ENCODE results near the gene MPDZ. TPM values are rescaled to one million over a fixed set of nuclear protein-coding genes. Genes with fewer than 3 reads are reported as not detected.

MPDZ gene
- total RNA-seq, 4 donors from 2014 or later = 5.4 to 11.4 (median 10.2) TPM

DNA sequence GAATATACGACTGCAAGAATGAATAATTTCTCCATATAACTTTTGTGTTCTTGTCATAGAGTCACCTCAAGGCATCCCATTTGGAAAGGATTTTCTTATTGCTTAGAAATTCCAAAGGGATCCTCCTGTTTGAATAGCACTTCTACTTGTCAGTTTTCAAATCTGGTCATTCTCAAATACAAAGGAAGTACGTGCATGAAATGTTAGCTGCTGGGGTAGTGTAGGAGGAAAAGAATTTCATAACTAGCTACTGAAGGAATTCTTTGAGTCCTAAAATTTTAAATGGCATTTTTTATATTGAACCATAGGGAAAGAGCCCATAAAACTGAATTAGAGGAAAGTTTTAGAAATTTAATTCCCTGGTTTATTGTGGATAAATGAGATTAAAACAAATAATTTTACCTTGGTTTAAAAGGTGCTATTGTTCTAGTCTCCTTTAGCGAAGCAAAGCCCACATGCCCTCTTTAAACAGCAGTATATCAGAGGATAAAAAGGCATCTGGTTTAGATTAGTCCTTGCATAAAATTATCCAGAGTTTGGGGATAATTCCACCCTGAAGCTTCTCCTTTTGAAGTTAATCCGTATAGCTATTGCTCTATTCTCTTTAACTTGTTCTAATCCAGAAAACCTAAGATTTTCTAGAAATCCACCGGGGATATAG lies 2.0 kb upstream of the MPDZ start:
- no peak for DNase-seq (ENCODE audit: low spot score in 2 of 2)
- 71 to 82% methylated on average over 5 of the region's 5 CpGs for WGBS, 2 donors
- H3K4me3 ChIP-seq (ENCODE audit: low read depth, poor library complexity, severe bottlenecking) = no peak overlapping the region
- intact Hi-C loops (cut with DNase I; ENCODE audit: low total_unique reads) = no loop called here
- TF ChIP-seq, protein P1, sequence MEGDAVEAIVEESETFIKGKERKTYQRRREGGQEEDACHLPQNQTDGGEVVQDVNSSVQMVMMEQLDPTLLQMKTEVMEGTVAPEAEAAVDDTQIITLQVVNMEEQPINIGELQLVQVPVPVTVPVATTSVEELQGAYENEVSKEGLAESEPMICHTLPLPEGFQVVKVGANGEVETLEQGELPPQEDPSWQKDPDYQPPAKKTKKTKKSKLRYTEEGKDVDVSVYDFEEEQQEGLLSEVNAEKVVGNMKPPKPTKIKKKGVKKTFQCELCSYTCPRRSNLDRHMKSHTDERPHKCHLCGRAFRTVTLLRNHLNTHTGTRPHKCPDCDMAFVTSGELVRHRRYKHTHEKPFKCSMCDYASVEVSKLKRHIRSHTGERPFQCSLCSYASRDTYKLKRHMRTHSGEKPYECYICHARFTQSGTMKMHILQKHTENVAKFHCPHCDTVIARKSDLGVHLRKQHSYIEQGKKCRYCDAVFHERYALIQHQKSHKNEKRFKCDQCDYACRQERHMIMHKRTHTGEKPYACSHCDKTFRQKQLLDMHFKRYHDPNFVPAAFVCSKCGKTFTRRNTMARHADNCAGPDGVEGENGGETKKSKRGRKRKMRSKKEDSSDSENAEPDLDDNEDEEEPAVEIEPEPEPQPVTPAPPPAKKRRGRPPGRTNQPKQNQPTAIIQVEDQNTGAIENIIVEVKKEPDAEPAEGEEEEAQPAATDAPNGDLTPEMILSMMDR (IDR thresholded peaks at IDR 0.05) = no peak
- TF ChIP-seq POLR2A (IDR thresholded peaks at IDR 0.05) = no peak

DNA sequence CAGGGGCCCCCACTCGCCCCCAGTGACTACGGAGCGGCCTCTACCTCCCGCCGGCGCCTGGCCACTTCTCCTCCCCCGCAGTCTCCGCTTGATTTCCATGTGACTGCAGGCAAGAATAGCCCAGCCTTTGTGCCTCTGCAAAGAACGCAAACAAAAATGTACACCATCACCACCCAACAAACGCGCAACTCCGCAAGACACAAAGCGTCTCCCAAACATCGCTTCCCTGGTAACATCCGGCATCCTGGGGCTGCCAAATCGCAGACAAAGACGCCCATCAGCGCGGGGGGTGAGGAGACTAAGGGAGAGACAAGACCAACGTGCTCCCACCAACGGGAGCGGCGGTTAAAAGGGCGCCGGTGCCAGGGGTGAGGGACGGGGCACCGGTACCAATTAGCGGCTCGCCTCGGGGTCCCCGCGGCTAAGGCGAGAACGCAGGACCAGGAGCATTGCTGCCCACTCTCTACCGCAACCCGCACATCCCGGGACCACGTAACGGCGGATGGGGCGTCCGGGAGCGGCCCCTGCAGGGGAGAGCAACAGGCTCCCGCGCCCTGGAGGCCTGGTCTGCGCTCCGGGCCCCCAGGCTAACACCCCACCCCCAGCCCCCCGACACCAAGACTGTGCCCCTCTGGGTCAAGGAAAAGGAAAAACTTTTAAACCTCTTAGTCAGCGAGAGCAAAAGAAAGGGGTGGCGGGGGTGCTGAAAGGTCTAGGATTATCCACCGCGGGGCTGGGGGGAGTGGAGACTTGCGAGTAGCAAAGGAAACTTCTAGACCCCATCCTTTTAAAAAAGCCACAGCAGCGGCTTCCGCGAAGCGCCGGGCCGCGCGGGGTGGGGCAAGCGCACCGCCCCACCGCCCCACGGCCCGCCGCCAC lies 885 bp downstream of the MPDZ start:
- intact Hi-C loops (cut with DNase I; ENCODE audit: low total_unique reads) = no loop called here
- DNase-seq (ENCODE audit: low spot score in 2 of 2) = peak; percentile 36 to 89
- H3K4me3 ChIP-seq (ENCODE audit: low read depth, poor library complexity, severe bottlenecking) = peak overlapping the region; percentile 48
- TF ChIP-seq, protein P1 (IDR thresholded peaks at IDR 0.05) = no peak
- no peak for TF ChIP-seq POLR2A (IDR thresholded peaks at IDR 0.05)
- WGBS, 2 donors = 2 to 3% methylated on average over 53 to 63 of the region's 67 CpGs

DNA sequence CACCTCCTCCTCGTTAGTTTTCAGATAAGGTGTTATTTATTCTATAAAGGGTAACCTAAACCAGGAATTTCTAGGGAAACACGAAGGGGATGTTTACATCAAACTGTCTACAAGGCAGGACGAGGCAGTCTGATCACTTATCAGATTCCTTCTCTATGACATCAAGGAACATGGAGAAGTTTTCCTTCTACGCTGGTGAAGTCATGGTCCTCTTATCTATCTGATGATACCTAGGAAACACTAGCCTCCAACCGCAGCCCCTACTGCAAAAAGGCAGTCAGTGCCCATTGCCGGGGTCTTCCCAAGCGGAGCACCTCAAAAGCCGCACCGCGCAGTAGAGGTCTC lies 1.5 kb downstream of the MPDZ start:
- TF ChIP-seq POLR2A (IDR thresholded peaks at IDR 0.05) = no peak
- TF ChIP-seq, protein P1 (IDR thresholded peaks at IDR 0.05) = no peak
- intact Hi-C loops (cut with DNase I; ENCODE audit: low total_unique reads) = no loop called here
- DNase-seq (ENCODE audit: low spot score in 2 of 2) = no peak
- H3K4me3 ChIP-seq (ENCODE audit: low read depth, poor library complexity, severe bottlenecking) = peak overlapping the region; percentile 48
- WGBS, 2 donors = 38 to 47% methylated on average over 10 of the region's 10 CpGs

DNA sequence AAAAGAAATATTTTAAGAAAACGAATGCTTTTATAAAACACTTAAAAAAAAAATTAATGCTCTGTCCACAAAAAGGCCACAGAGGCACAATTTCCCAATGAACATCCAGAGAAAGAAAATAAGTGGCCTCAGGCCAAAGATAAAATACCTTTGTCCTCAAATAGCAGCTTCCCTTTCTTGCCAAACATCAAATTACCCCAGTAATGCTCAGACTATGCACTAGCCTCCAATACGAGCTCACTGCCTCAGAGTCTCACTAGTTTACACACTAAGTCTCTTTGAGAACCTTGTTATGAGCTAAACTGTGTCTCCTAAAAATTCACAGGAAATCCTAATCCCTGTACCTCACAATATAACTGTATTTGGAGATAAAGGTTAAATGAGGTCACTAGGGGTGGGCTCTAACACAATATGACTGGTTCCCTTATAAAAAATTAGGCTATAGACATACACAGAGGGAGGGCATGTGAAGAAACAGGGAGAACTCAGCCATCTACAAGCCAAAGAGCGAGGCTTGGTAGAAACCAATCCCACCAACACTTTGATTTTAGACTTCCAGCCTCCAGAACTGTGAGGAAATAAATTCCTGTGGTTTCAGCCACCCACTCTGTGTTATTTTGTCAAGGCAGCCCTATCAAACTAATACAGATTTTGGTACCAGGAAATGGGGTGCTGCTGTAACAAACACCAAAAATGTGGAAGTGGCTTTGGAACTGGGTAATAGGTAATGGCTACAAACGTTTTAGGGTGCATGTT lies 4.4 kb downstream of the MPDZ start:
- intact Hi-C loops (cut with DNase I; ENCODE audit: low total_unique reads) = no loop called here
- DNase-seq (ENCODE audit: low spot score in 2 of 2) = no peak
- TF ChIP-seq, protein P1 (IDR thresholded peaks at IDR 0.05) = no peak
- no peak for TF ChIP-seq POLR2A (IDR thresholded peaks at IDR 0.05)
- no peak overlapping the region for H3K4me3 ChIP-seq (ENCODE audit: low read depth, poor library complexity, severe bottlenecking)
- WGBS, 2 donors = 58 to 62% methylated on average over 4 of the region's 4 CpGs

DNA sequence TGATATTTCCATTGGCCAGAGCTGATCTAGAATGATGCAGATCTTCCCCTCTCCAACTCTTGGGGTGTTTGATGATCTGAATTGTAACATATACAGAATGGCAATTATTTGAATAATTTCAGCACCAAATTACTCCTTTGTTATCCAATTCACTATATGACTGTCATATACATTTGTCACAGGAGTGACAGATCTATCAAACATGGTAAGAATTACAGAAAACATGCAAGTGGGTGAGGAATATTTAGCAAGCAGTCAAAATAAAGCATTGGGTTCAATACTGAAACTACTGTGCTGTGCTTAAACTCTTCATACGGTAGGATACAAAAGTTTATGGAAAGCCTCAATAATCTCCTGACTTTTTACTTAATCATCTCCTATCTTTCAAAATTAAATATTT lies 8.8 kb downstream of the MPDZ start:
- intact Hi-C loops (cut with DNase I; ENCODE audit: low total_unique reads) = no loop called here
- no peak overlapping the region for H3K4me3 ChIP-seq (ENCODE audit: low read depth, poor library complexity, severe bottlenecking)
- 89 to 96% methylated on average over 1 of the region's 1 CpG for WGBS, 2 donors
- no peak for DNase-seq (ENCODE audit: low spot score in 2 of 2)
- TF ChIP-seq, protein P1 (IDR thresholded peaks at IDR 0.05) = no peak
- no peak for TF ChIP-seq POLR2A (IDR thresholded peaks at IDR 0.05)
